ENCODE measurements around the gene HAPLN3. TPM values are rescaled to one million over a fixed set of nuclear protein-coding genes. Genes with fewer than 3 reads are reported as not detected.

The HAPLN3 gene
- total and polyA plus RNA-seq, 10 of the 15 experiments (the other 5 are each of a cell fraction or from before 2014, with no cell fraction given): 0.20 to 5.0 (median 1.4) TPM; not detected in 1

GRCh38 chr15:88872706-88873105 is 22.6 kb downstream of the HAPLN3 start (continued):
- TF ChIP-seq MTA2 (IDR thresholded peaks at IDR 0.05; ENCODE audit: low read depth) (no peak), WRNIP1 (IDR thresholded peaks at IDR 0.05; ENCODE audit: borderline replicate concordance, low read depth, low read length) (no peak)

DNA sequence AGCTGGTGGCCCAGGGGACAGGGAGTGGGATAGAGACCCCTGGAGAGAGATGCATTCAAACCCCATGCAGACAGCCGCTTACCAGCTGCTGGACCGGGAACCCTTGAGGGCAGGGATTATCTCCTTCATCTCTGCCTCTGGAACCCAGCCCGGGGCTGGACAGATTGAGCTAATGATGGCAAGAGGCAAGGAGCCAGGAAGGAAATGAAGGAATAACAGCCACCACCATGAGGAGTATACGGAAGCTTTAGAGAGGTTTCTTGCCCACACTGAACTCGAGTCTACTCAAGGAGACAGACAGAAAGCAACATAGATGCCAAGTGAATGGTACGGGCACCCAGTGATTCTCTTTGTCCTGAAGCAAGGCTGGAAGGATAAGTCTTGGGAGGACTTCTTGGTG is 23.2 kb downstream of the HAPLN3 start:
- Histone ChIP-seq H3K4me3 (no peak overlapping the region), H3K9me3 (replicated peaks; ENCODE audit: control insufficient read depth, insufficient read depth, low read length) (no peaks in the 10 kb centered on the region), H4K20me1 (ENCODE audit: control insufficient read depth, insufficient read depth) (no peaks in the 10 kb centered on the region), H3K36me3 (ENCODE audit: control insufficient read depth in 2 of 2, insufficient read depth in 2 of 2, low read length in 1 of 2) (no peaks in the 10 kb centered on the region), H3K27me3 (replicated peaks in 1 of 2; ENCODE audit: control insufficient read depth in 2 of 2, insufficient read depth in 2 of 2, low read length in 1 of 2) (no peaks in the 10 kb centered on the region; a peak in 2 of 4 replicates), H3K79me2 (ENCODE audit: control insufficient read depth, insufficient read depth, low read length) (no peaks in the 10 kb centered on the region), H3K27ac (ENCODE audit: control insufficient read depth, insufficient read depth) (no peak overlapping the region), H2AFZ (ENCODE audit: control insufficient read depth, low read depth, low read length) (no peak overlapping the region), H3K4me2 (ENCODE audit: control insufficient read depth, insufficient read depth) (no peak overlapping the region), H3K4me1 (ENCODE audit: control insufficient read depth, insufficient read depth, low read length) (no peaks in the 10 kb centered on the region), H3K9ac (ENCODE audit: control insufficient read depth, insufficient read depth, low read length) (no peak overlapping the region)
- CTCF ChIA-PET: interaction anchor here (1.1 kb wide), 1 partner anchor 18 kb away, joined by 3 read pairs; no protein-coding TSS in a partner anchor
- 14% methylated on average over 6 of the region's 6 CpGs for WGBS (ENCODE audit: insufficient coverage, insufficient replicate concordance, low lambda C conversion rate, missing lambda C conversion rate)
- intact Hi-C loops (cut with micrococcal nuclease; ENCODE audit: unreplicated experiment) (no loop called here), in situ Hi-C loops (cut with MboI) (no loop called here)
- POLR2A ChIA-PET: no interaction called here
- SMC1A ChIA-PET (ENCODE audit: uncharacterized antibody, unreplicated experiment): no interaction called here
- no TSS peak for BruUV-seq (replicated peaks)
- TF ChIP-seq DPF2 (IDR thresholded peaks at IDR 0.05) (no peak), NBN (IDR thresholded peaks at IDR 0.05) (no peak), ZNF217 (IDR thresholded peaks at IDR 0.05) (no peak), BMI1 (IDR thresholded peaks at IDR 0.05; ENCODE audit: borderline replicate concordance) (no peak), ETV6 (conservative IDR thresholded peaks at IDR 0.05 in 1 of 2, IDR thresholded peaks at IDR 0.05 in 1 of 2; ENCODE audit: borderline replicate concordance in 1 of 2, low read depth in 1 of 2) (no peak)
- TF ChIP-seq, protein P1, sequence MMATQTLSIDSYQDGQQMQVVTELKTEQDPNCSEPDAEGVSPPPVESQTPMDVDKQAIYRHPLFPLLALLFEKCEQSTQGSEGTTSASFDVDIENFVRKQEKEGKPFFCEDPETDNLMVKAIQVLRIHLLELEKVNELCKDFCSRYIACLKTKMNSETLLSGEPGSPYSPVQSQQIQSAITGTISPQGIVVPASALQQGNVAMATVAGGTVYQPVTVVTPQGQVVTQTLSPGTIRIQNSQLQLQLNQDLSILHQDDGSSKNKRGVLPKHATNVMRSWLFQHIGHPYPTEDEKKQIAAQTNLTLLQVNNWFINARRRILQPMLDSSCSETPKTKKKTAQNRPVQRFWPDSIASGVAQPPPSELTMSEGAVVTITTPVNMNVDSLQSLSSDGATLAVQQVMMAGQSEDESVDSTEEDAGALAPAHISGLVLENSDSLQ (IDR thresholded peaks at IDR 0.05): no peak
- DNase-seq (ENCODE audit: low read depth, low spot score): no peak
- RAD21 ChIA-PET (ENCODE audit: unreplicated experiment): no interaction called here
- FAIRE-seq: no peak
- no peak for ATAC-seq
